ENCODE data around the gene SLC37A2. TPM values are rescaled to one million over a fixed set of nuclear protein-coding genes. Genes with fewer than 3 reads are reported as not detected.

Gene SLC37A2
- total and polyA plus RNA-seq, 5 experiments from 2014 or later, result 0.04 to 2.4 (median 0.69) TPM; not detected in 1

DNA sequence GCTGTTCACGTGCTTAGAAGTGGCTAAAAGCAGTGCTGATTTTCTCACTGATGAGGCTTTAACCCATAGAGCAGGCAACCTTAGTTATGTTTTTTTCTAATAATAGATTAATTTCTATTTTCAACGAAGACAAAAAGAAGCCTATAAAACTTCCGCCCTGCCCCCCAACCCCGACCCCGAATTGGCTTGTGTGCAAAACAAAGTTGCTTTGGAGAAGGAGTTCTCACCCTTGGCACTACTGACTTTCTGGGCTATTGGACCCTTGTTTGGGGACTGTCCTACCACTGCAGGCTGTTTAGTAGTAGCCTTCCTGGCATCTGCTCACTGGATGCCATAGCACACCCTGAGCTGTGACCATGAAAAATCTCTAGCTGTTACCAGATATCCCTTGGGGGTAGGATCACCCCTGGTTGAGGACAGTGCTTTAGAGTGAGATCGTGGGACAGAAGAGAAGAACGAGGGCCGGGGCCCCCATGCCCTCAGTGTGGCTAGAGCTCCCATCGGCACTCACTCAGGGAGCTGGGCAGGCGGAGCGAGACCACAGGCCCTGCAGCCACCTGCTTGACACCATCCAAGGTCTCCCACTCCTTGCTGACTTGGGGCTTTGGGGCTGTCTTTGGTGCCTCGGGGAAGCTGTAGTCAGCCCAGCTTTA, 16.9 kb downstream of the SLC37A2 start:
- H3K4me3 Mint-ChIP-seq, result no peak overlapping the region
- ATAC-seq (no peak), DNase-seq (no peak)
- peaks cover 0 to 10% (median 4%) of the 10 kb centered on the region in 5 donors for H3K27me3 Mint-ChIP-seq
- H3K9me3 Mint-ChIP-seq, result peaks cover 0 to 1% (median 0%) of the 10 kb centered on the region in 9 donors
- no peak overlapping the region for H3K27ac Mint-ChIP-seq
- peaks cover 0 to 2% (median 0%) of the 10 kb centered on the region in 4 donors for H3K4me1 Mint-ChIP-seq
- no peaks in the 10 kb centered on the region for H3K36me3 Mint-ChIP-seq
- POLR2A ChIA-PET, result no interaction called here

DNA sequence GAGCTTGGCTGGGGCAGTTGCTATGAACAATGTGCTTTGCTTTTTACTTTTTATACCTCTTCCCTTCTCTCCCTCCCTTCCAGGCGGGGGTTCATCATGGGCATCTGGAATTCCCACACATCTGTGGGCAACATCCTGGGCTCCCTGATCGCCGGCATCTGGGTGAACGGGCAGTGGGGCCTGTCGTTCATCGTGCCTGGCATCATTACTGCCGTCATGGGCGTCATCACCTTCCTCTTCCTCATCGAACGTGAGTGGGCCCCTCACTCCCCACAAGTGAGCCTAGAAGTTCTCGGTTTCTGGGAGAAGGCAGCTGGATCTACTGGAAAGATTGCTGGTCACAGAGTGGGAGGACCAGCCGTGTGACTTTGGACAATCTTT, 17.4 kb downstream of the SLC37A2 start:
- Mint-ChIP-seq H3K4me1 (peaks cover 0 to 2% (median 0%) of the 10 kb centered on the region in 4 donors), H3K27me3 (peaks cover 0 to 10% (median 4%) of the 10 kb centered on the region in 5 donors), H3K9me3 (peaks cover 0 to 1% (median 0%) of the 10 kb centered on the region in 9 donors), H3K36me3 (no peaks in the 10 kb centered on the region), H3K4me3 (no peak overlapping the region), H3K27ac (no peak overlapping the region)
- ATAC-seq, result no peak
- no peak for DNase-seq
- POLR2A ChIA-PET, result no interaction called here

DNA sequence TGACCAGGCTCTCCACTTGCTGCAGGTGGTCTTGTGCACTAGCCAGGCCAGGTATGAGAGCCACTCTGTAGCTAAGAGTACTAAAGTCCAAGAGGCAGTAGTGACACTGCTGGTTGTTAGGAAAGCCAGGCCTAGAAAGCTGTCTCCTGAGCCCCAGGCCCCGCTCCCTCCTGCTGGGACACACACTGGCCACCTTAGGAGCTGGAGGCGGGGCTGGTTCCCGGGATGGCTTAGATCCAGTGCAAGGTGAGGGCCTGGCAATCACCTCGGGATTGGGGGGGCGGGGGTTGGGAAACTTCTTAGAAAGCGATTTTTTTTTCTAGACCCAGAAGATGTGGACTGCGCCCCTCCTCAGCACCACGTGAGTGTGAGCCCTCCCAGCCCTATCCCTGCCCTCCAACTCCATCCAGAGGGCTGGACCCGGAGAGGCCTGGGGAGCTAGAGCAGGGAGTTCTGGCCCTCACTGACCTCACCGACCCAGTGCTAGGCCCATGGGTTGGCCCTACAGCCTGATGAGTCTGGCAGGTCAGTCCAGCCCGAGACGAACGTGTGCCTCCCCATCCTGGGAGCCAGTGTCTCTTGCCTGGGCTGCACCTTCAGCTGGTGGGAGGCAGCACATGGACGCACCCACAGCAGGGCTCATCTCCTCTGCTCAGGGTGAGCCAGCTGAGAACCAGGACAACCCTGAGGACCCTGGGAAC, 18.1 kb downstream of the SLC37A2 start:
- ATAC-seq (no peak), DNase-seq (no peak)
- Mint-ChIP-seq H3K4me3 (no peak overlapping the region), H3K36me3 (no peaks in the 10 kb centered on the region), H3K27me3 (peaks cover 0 to 10% (median 4%) of the 10 kb centered on the region in 5 donors), H3K4me1 (peaks cover 0 to 2% (median 0%) of the 10 kb centered on the region in 4 donors), H3K27ac (no peak overlapping the region), H3K9me3 (peaks cover 0 to 1% (median 0%) of the 10 kb centered on the region in 9 donors)
- POLR2A ChIA-PET, result no interaction called here

DNA sequence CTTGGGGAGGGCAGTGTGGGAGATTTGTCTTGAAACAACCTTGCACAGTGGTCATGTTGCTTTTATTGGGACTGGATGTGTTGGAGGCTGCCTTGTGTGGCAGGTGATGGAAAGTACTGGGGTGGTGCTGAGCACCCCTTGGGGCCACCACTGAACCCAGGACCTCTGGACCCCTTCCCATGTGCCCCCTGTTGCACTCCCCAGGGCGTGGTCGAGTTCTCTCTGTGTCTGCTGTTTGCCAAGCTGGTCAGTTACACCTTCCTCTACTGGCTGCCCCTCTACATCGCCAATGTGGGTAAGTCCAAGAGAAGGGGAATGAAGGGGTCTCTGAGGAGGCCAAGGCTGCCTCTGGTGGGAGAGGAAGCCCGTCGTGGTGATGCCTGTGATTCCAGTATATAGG, 18.9 kb downstream of the SLC37A2 start:
- H3K4me3 Mint-ChIP-seq, result no peak overlapping the region
- no peaks in the 10 kb centered on the region for H3K36me3 Mint-ChIP-seq
- POLR2A ChIA-PET, result no interaction called here
- ATAC-seq (no peak), DNase-seq (no peak)
- no peak overlapping the region for H3K27ac Mint-ChIP-seq
- H3K9me3 Mint-ChIP-seq, result peaks cover 0 to 1% (median 0%) of the 10 kb centered on the region in 9 donors
- H3K4me1 Mint-ChIP-seq, result peaks cover 0 to 2% (median 0%) of the 10 kb centered on the region in 4 donors
- H3K27me3 Mint-ChIP-seq, result peaks cover 0 to 10% (median 4%) of the 10 kb centered on the region in 5 donors

DNA sequence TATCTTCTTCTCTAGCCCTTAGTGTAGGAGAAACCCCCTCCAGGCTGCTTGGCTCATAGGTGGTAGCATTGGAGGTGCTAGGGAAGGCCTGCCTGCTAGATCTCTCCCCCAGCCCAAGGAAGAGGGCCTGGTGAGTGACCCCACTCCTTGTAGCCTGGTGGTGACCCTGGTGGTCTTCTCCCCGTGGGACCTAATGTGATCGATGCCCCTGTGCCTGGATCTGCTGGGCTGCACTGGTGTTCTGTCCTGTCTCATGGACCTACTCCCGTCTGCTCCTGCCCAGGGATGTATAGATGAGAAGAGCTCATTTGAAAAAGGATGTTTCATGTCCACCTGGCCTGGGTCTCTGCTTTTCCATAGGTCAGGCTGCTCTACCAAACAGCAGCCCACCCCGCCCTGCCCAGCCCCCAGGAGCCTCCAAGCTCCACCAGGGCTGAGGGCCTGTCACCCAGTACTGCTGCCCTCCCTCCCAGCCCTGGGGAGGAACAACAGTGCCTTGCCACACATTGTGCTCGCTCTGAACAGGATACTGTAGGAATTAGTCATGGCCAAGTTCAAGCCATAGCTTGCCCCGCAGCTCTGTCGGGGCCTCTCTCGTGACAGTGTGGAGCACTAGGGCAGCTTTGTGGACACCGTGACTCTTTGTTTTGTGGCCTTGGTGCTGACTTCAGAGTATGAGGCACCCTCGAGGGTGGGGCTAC, 19.7 kb downstream of the SLC37A2 start:
- DNase-seq (no peak), ATAC-seq (no peak)
- Mint-ChIP-seq H3K36me3 (no peaks in the 10 kb centered on the region), H3K27ac (peak overlapping the region in 2 of 10 donors; percentile 31 to 43), H3K27me3 (peaks cover 0 to 8% (median 2%) of the 10 kb centered on the region in 5 donors), H3K9me3 (peaks cover 0 to 1% (median 0%) of the 10 kb centered on the region in 9 donors), H3K4me3 (no peak overlapping the region), H3K4me1 (peaks cover 0 to 2% (median 0%) of the 10 kb centered on the region in 4 donors)
- POLR2A ChIA-PET, result no interaction called here

DNA sequence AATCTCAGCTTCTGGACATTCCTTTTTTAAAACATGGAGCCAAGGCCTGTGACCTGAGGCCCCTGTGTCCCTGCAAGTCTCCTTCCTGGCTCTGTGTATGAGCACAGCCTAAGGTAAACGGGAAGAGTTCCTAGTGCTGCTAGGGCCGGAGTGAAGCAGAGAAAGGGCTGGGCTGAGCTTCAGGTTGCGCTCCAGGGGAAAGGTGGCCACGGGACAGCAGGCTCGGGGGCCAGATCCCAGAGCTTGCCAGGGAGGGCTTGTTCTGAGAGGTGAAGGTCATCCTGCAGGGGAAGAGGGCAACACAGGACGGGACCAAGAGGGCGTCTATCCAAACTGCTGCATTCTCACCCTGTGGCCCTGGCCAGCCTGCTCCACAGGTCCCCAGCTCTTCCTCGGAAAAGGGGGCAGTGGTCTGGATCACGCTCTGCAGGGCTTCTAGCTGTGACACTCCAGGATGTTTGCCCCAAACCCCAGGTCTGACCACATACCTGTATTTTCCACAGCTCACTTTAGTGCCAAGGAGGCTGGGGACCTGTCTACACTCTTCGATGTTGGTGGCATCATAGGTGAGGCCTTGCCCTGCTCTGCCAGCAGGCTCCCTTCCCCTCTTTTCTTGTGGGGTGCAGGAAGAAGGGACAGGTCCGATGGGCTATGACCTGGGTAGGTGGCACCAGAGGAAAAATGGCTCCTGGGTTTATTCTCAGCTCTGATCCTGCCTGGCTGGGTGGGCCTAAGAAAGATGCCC, 20.4 kb downstream of the SLC37A2 start:
- H3K4me1 Mint-ChIP-seq, result no peaks in the 10 kb centered on the region
- H3K4me3 Mint-ChIP-seq, result no peak overlapping the region
- no peak for ATAC-seq
- no peaks in the 10 kb centered on the region for H3K36me3 Mint-ChIP-seq
- POLR2A ChIA-PET, result no interaction called here
- H3K27ac Mint-ChIP-seq, result no peak overlapping the region
- H3K9me3 Mint-ChIP-seq, result peaks cover 0 to 1% (median 0%) of the 10 kb centered on the region in 9 donors
- no peak for DNase-seq
- H3K27me3 Mint-ChIP-seq, result peaks cover 0 to 6% (median 0%) of the 10 kb centered on the region in 5 donors

DNA sequence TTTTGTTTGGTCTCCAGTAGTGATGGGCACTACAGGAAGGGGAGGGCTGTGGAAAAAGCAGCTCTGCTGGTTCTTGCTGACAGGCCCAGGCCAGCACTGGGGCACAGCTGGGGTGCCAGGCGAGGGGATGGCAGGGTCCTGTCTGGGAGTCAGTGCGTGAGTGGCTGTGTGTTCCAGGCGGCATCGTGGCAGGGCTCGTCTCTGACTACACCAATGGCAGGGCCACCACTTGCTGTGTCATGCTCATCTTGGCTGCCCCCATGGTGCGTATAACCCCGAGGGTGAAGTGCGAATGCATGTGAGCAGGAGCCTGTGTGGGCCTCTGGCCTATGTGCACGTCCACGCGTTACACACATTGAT, 20.9 kb downstream of the SLC37A2 start:
- POLR2A ChIA-PET, result no interaction called here
- no peak overlapping the region for H3K4me3 Mint-ChIP-seq
- H3K9me3 Mint-ChIP-seq, result no peaks in the 10 kb centered on the region
- DNase-seq, result no peak
- H3K27ac Mint-ChIP-seq, result peak overlapping the region in 2 of 10 donors; percentile 11 to 80
- ATAC-seq, result no peak
- no peaks in the 10 kb centered on the region for H3K36me3 Mint-ChIP-seq
- no peaks in the 10 kb centered on the region for H3K4me1 Mint-ChIP-seq
- H3K27me3 Mint-ChIP-seq, result peaks cover 0 to 6% (median 0%) of the 10 kb centered on the region in 5 donors

DNA sequence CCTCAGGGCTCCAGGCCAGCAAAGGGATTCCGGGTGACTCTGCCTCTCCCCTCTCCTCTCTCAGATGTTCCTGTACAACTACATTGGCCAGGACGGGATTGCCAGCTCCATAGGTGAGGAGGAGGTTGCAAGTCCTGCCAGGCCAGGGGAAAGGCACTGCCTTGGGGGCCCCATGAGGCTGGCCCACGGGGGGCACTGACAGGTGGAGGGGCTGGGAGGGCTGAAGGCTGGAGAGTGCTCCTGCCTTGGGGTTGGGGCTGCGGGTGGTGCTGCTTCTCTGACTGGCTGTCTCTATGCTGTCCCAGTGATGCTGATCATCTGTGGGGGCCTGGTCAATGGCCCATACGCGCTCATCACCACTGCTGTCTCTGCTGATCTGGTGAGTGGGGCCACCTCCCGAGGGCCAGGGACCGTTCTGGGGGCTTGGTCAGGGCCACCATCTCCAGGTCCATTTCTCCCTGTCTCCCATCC, 21.7 kb downstream of the SLC37A2 start:
- peaks cover 0 to 6% (median 0%) of the 10 kb centered on the region in 5 donors for H3K27me3 Mint-ChIP-seq
- no peaks in the 10 kb centered on the region for H3K9me3 Mint-ChIP-seq
- no peaks in the 10 kb centered on the region for H3K36me3 Mint-ChIP-seq
- no peak overlapping the region for H3K4me3 Mint-ChIP-seq
- DNase-seq, result no peak
- H3K4me1 Mint-ChIP-seq, result no peaks in the 10 kb centered on the region
- POLR2A ChIA-PET, result no interaction called here
- ATAC-seq, result no peak
- H3K27ac Mint-ChIP-seq, result no peak overlapping the region

DNA sequence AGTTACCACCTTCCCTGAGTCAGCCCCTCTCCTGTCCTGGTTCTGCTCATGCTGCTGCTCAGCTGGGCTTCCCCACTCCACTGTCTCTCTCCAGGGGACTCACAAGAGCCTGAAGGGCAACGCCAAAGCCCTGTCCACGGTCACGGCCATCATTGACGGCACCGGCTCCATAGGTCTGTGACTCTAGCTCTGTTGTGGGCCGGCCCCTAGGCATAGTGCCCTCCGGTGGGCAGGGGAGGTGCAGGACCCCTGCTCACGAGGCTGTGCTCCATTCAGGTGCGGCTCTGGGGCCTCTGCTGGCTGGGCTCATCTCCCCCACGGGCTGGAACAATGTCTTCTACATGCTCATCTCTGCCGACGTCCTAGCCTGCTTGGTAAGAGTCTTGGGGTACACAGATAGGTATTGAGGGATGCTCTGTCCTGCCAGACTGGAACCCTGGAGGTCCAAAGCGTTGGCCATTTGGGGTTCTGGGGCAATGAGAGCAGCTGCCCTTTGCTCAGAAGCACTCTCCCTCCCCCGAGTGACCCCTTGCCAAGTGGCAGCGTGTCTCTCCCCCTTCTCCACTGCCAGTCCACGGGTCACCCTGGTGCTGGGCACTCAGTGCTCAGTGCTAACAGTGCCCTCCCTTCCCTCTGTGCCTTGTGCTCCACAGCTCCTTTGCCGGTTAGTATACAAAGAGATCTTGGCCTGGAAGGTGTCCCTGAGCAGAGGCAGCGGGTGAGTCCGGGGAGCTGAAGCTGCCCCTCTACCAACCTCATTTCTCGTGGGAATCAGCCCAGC, 22.4 kb downstream of the SLC37A2 start:
- H3K4me1 Mint-ChIP-seq, result peaks cover 0 to 1% (median 0%) of the 10 kb centered on the region in 4 donors
- H3K27ac Mint-ChIP-seq, result no peak overlapping the region
- no peak overlapping the region for H3K4me3 Mint-ChIP-seq
- H3K36me3 Mint-ChIP-seq, result no peaks in the 10 kb centered on the region
- H3K9me3 Mint-ChIP-seq, result no peaks in the 10 kb centered on the region
- peaks cover 0 to 6% (median 0%) of the 10 kb centered on the region in 5 donors for H3K27me3 Mint-ChIP-seq
- POLR2A ChIA-PET, result no interaction called here
- no peak for DNase-seq
- ATAC-seq, result no peak

DNA sequence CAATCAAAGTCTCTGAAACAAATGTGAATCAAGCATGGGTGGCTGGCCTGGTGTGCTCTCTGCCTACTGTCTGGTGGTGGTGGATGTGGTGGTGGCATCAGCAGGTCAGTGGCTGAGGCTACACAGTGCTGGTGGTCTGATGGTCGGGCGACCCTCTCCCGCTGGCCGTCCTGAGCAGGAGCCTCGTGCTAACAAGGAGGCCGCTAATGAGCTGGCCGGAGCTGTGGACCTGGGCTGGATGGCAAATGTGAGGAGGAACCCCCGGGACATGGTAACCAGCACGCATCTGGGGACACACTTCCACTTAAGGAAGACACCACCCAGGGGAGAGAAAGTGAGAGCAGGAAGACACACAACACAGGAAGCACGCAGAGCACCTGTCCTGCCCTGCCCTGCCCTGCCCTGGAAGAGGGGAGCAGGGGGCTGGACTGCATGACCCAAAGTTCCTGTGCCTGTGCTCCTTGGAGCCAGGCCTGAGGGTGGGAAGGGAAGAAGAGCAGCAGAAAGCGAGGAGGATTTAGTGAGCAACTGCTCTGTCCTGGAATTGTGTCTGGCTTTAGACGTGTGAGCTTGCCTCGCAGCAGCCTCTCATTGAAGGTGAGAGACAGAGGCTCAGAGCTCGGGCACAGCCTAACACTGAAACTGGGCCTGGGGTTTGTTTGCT, 23.7 kb downstream of the SLC37A2 start:
- DNase-seq (no peak), ATAC-seq (no peak)
- Mint-ChIP-seq H3K4me3 (no peak overlapping the region), H3K9me3 (no peaks in the 10 kb centered on the region), H3K4me1 (peaks cover 0 to 11% (median 2%) of the 10 kb centered on the region in 4 donors), H3K27me3 (peaks cover 0 to 5% (median 0%) of the 10 kb centered on the region in 5 donors), H3K27ac (peak overlapping the region in 2 of 10 donors; percentile 43 to 63), H3K36me3 (no peaks in the 10 kb centered on the region)
- POLR2A ChIA-PET, result no interaction called here

DNA sequence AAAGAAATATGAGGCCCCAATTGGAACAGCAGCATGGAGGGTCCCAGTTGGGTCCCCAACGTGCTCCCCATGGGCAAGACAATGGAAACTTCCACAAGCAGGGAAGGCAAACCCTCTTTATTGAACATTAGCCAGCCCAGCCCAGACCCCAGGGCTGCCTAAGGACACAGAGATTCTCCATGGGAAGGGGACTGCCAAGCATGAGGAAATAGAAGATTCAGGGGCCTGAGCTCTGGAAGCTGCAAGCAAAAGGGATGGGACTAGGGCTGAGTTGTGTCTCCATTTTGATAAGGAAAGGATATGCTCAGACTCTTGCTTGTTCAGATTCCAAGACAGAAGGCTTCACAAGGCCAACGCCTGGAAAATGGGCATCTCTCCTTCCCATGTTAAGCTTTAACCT, 25.0 kb downstream of the SLC37A2 start:
- ATAC-seq, result no peak
- POLR2A ChIA-PET, result interaction anchor here (0.7 kb wide), 1 partner anchor 11 kb away, joined by 3 read pairs; no protein-coding TSS in a partner anchor

More for the DNA sequence above, 25.0 kb downstream of the SLC37A2 start:
- no peaks in the 10 kb centered on the region for H3K36me3 Mint-ChIP-seq
- DNase-seq, result no peak
- no peaks in the 10 kb centered on the region for H3K9me3 Mint-ChIP-seq
- H3K27me3 Mint-ChIP-seq, result no peaks in the 10 kb centered on the region
- H3K4me1 Mint-ChIP-seq, result peaks cover 0 to 11% (median 2%) of the 10 kb centered on the region in 4 donors
- no peak overlapping the region for H3K4me3 Mint-ChIP-seq
- H3K27ac Mint-ChIP-seq, result peak overlapping the region in 2 of 10 donors; percentile 71 to 82

Measured in naive thymus-derived CD8-positive, alpha-beta T cell (primary cell).